Measurements from ENCODE around the gene TSSC4. TPM values are rescaled to one million over a fixed set of nuclear protein-coding genes. Genes with fewer than 3 reads are reported as not detected.

The TSSC4 gene
- total RNA-seq, 2 experiments from 2014 or later, result 46.8 to 48.2 TPM

DNA sequence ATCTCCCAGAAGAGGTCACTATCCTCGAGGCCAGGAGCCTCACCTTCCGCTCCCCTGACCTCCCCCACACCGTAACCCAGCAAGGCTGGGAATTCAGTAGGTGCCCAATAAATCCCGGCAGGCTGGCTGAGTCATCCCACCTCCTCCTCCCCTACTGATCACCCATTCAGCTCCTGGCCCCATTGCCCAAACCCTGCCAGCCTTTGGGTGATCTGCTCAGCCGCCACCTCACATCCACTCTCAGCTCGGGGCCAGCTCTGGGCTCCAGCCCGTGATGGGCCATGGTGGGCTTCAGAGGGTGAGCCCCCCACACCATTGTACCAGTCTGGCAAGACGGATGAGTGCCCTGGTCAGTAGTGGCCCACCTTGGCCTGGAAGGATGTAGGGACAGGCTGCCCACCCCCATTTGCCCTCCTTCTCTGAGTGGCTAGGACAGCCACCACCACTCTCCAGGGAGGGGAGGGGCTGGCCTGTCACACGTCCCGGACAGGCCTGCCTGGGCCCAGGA lies 35.5 kb downstream of the TSSC4 start:
- POLR2A ChIA-PET, result no interaction called here
- Mint-ChIP-seq H3K9me3 (no peaks in the 10 kb centered on the region), H3K36me3 (no peaks in the 10 kb centered on the region), H3K4me1 (peaks cover 4% of the 10 kb centered on the region), H3K4me3 (no peak overlapping the region), H3K27ac (no peak overlapping the region), H3K27me3 (peaks cover 6% of the 10 kb centered on the region)
- DNase-seq (no peak), ATAC-seq (ENCODE audit: low read depth) (no peak)

DNA sequence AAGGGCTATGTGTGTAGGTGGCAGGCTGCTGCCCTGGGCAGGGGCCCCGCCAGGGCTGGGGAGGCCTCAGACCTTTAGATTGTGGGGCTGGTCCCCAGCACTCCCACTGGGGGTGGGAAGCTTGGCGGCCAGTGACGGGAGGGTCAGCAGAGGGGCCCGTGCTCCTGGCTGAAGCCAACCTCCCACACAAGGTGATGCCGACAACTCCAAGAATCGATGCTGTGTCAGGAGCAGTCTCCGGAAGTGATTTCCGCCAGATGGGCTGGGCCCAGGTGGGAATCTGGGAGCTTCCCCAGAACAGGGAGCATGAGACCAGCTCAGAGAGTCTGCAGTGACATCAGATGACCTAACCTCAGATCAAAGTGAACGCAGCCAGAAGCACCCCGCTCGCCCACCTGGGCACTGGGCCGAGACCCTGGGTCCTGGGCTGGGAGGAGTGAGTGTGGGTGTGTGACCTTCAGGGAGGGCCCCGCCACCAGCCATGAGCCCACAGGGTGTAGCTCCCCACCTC lies 36.0 kb downstream of the TSSC4 start:
- H3K27ac Mint-ChIP-seq, result no peak overlapping the region
- peaks cover 4% of the 10 kb centered on the region for H3K4me1 Mint-ChIP-seq
- POLR2A ChIA-PET, result no interaction called here
- DNase-seq, result no peak
- H3K27me3 Mint-ChIP-seq, result peaks cover 6% of the 10 kb centered on the region
- no peaks in the 10 kb centered on the region for H3K36me3 Mint-ChIP-seq
- H3K9me3 Mint-ChIP-seq, result no peaks in the 10 kb centered on the region
- no peak for ATAC-seq (ENCODE audit: low read depth)
- H3K4me3 Mint-ChIP-seq, result no peak overlapping the region

DNA sequence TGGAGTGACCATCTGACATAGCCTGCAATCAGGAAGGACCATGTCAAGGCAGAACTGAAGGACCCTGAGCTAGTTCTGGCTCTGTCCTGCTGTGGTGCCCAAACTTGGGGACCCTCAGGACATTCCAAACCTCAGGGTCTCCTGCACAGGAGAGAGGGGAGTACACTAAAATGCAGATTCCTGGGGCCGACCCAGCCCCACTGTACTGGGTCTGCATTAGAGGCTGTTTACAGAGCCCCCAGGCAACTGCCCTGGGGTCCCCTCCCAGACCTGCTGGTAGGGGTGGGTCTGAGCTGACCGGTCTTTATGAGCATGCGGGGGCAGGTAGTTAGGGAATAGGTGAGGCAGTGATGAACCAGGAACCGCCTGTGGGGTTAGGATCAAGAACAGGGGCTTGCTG lies 37.0 kb downstream of the TSSC4 start:
- H3K27ac Mint-ChIP-seq, result no peak overlapping the region
- H3K9me3 Mint-ChIP-seq, result no peaks in the 10 kb centered on the region
- ATAC-seq (ENCODE audit: low read depth) (no peak), DNase-seq (no peak)
- H3K4me1 Mint-ChIP-seq, result peaks cover 4% of the 10 kb centered on the region
- no peak overlapping the region for H3K4me3 Mint-ChIP-seq
- H3K27me3 Mint-ChIP-seq, result peaks cover 6% of the 10 kb centered on the region
- H3K36me3 Mint-ChIP-seq, result no peaks in the 10 kb centered on the region
- POLR2A ChIA-PET, result no interaction called here

DNA sequence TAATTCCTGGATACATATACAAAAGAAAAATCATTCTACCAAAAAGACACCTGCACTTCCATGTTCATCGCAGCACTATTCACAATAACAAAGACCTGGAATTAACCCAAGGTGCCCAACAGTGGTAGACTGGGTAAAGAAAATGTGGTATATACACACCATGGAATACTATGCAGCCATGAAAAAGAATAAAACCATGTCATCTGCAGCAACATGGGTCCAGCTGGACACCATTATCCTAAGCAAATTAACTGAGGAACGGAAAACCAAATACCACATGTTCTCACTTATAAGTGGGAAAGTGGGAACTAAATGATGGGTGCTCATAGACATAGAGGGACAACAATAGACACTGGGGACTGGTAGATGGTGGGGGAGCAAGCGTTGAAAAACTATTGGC lies 39.3 kb downstream of the TSSC4 start:
- H3K36me3 Mint-ChIP-seq, result no peaks in the 10 kb centered on the region
- peaks cover 6% of the 10 kb centered on the region for H3K4me1 Mint-ChIP-seq
- DNase-seq (no peak), ATAC-seq (ENCODE audit: low read depth) (no peak)
- H3K9me3 Mint-ChIP-seq, result no peaks in the 10 kb centered on the region
- peaks cover 17% of the 10 kb centered on the region for H3K27me3 Mint-ChIP-seq
- H3K4me3 Mint-ChIP-seq, result no peak overlapping the region
- no peak overlapping the region for H3K27ac Mint-ChIP-seq
- POLR2A ChIA-PET, result no interaction called here

DNA sequence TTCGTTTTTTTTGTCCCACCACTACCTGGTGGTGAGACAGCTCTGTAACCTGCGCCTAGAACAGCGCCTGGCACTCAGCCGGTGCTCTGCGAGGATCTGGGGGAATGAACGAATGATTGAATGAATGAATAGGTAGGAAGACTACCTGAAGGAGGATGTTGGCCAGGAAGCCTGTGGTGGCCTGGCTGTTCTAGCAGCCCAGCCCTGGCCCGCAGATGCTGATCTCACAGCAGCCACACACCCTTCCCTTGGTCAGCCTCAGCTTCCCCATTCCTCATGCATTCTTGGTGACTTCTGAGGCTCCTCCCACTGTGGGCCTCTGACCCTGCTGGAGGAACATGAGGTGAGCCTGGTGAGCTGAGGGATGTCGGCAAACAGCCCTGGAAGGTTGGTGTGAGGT lies 40.1 kb downstream of the TSSC4 start:
- Mint-ChIP-seq H3K4me1 (peaks cover 6% of the 10 kb centered on the region), H3K4me3 (no peak overlapping the region), H3K9me3 (no peaks in the 10 kb centered on the region), H3K27me3 (peaks cover 17% of the 10 kb centered on the region), H3K27ac (no peak overlapping the region), H3K36me3 (no peaks in the 10 kb centered on the region)
- no peak for ATAC-seq (ENCODE audit: low read depth)
- no peak for DNase-seq
- POLR2A ChIA-PET, result no interaction called here

DNA sequence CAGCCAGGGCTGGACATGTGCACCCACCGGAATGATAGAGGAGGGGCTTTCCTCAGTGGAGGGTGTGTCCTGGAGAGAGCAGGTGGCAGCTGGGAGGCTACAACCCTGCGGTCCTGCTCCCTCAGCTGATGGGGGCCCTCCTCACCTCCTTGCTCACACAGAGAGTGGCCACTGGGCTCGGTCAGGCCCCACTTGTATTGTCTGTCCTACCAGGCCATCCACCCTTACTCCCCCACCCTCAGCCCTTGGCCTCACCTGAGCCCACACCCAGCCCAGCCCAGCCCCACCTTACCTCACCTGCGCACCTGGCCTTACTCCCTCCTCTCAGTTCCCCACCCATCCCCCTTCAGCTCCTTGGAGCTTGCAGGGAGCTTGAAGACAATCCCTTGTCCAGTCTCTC lies 40.6 kb downstream of the TSSC4 start:
- Mint-ChIP-seq H3K9me3 (no peaks in the 10 kb centered on the region), H3K4me3 (no peak overlapping the region), H3K27ac (no peak overlapping the region), H3K27me3 (peaks cover 17% of the 10 kb centered on the region), H3K36me3 (no peaks in the 10 kb centered on the region), H3K4me1 (peaks cover 6% of the 10 kb centered on the region)
- POLR2A ChIA-PET, result no interaction called here
- no peak for ATAC-seq (ENCODE audit: low read depth)
- DNase-seq, result peak; percentile 22

DNA sequence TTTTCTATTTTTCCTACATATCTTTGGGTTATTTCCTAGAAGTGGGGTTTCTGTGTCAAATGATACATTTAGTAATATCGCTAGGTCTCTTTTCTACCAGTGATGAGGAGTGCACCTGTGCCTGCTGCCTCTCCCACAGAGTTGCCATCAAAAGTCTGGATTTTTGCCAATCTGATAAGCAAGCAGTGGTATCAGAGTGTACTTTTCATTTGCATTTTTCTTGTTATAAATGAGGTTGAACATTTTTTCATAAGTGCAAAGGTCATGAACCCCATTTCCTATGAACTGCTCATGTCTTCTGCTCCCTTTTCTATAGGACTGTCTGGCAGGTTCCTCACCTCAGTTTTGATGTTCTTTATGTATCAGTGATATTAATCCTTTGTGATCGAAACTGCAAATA lies 42.0 kb downstream of the TSSC4 start:
- POLR2A ChIA-PET, result no interaction called here
- ATAC-seq (ENCODE audit: low read depth) (no peak), DNase-seq (no peak)
- Mint-ChIP-seq H3K9me3 (no peaks in the 10 kb centered on the region), H3K27ac (no peak overlapping the region), H3K27me3 (peaks cover 17% of the 10 kb centered on the region), H3K4me1 (peaks cover 16% of the 10 kb centered on the region), H3K36me3 (peaks cover 2% of the 10 kb centered on the region), H3K4me3 (no peak overlapping the region)

DNA sequence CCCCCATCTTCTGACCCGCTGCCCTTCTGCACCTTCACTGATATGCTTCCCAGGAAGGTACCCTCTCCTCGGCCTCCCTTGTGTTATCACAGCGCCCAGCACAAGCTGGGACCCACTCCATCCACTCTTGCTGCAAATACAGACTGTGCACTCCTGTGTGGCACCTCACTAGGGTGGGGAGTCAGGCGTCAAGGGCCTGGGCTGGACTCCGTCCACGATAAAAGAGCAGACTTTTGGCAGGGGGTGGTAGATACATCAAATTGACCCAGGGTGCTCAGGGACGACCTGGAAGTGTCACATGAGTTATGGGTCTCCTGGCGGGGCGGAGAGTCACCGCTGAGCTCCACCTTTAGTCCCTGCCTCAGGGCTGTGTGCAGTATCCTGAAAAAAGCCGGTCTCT lies 42.9 kb downstream of the TSSC4 start:
- peaks cover 20% of the 10 kb centered on the region for H3K4me1 Mint-ChIP-seq

DNA sequence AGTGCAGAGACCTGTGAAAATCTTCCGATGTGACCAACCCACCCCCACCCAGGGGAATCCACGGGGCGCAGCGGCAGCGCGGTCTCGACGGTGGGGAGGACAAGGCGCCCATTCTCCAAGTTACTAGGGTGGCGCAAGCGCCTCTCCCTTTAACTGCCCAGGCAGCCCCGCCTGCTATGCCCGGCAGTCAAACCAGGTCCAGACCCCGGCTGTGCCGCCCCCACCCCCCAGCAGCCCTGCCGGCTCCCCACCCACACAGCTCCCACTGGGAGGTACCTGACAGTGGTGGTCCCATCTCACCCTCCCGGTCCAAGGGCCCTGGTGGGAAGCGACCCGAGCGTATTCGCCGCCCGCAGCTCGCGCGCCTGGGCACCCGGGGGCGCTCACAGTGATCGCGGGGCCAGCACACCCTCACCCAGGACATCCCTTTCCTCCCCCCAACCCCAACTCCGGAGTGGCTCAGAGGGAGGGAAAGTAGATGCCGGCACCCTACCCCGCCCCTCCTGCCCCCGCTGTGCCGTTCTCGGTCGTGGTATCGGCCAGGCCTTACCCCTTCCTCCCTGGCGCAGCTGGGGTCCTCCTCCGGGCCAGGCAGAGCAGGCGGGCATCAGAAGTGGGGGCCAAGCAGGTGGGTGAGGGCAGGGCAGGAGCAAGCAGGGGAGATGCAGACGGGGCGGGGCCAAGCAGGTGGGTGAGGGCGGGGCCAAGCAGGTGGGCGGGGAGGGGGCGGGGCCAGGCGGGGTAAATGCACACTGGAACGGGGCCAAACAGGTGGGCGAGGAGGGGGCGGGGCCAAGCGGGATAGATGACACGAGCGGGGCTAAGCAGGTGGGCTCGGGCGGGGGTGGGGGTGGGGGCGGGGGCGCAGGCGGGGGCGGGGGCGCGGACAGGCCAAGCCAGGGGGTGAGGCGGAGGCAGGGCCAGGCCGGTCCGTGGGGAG lies 43.6 kb downstream of the TSSC4 start, which contains the start of gene TRPM5:
TRPM5 (minus strand) TSS at position 634 of the 940 bp plus-strand sequence. CDS start 21,478 bp downstream, outside the sequence.
- DNase-seq, result peak; percentile 79
- peaks cover 22% of the 10 kb centered on the region for H3K4me1 Mint-ChIP-seq
- peak; percentile 9 for ATAC-seq (ENCODE audit: low read depth)
- H3K36me3 Mint-ChIP-seq, result peaks cover 2% of the 10 kb centered on the region
- peak within 1 kb of the TSS; percentile 68 for H3K27ac Mint-ChIP-seq
- POLR2A ChIA-PET, result interaction anchor here (1.6 kb wide), 2 partner anchors 20 to 24 kb away, joined by 6 to 7 read pairs; no protein-coding TSS in a partner anchor
- H3K9me3 Mint-ChIP-seq, result no peaks in the 10 kb centered on the region
- H3K4me3 Mint-ChIP-seq, result peak within 1 kb of the TSS; percentile 88
- peaks cover 12% of the 10 kb centered on the region for H3K27me3 Mint-ChIP-seq

More for the DNA sequence above, 42.9 kb downstream of the TSSC4 start:
- POLR2A ChIA-PET, result no interaction called here
- ATAC-seq (ENCODE audit: low read depth) (no peak), DNase-seq (peak; percentile 27)
- Mint-ChIP-seq H3K4me3 (peak overlapping the region; percentile 54), H3K27me3 (peaks cover 12% of the 10 kb centered on the region), H3K27ac (no peak overlapping the region), H3K36me3 (peaks cover 2% of the 10 kb centered on the region), H3K9me3 (no peaks in the 10 kb centered on the region)

DNA sequence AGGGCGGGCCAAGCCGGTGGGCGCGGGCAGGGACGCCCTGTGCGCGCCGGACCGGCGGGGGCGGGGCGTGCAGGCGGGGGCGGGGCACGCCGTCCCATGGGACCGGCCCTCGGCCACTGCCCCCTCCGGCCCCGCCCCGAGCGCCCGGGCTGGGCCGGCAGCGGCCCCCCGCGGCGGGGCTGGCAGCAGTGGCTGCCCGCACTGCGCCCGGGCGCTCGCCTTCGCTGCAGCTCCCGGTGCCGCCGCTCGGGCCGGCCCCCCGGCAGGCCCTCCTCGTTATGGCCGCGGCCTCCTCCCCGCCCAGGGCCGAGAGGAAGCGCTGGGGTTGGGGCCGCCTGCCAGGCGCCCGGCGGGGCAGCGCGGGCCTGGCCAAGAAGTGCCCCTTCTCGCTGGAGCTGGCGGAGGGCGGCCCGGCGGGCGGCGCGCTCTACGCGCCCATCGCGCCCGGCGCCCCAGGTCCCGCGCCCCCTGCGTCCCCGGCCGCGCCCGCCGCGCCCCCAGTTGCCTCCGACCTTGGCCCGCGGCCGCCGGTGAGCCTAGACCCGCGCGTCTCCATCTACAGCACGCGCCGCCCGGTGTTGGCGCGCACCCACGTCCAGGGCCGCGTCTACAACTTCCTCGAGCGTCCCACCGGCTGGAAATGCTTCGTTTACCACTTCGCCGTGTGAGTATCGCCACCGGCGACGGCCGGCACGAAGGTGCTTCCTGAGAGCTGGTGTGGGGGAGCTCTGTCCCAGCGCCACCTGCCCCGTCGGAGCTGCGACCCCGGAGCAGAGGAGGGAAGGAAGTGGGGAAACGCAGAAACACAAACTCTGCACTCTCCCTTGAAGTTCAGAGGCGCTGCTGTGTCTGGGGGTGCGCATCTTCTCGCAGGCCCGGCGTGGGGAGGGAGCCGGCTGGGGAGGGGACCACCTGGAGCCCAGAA lies 44.5 kb downstream of the TSSC4 start, which contains the start of gene KCNQ1:
KCNQ1 (plus strand) TSS at position 188 of the 925 bp plus-strand sequence; CDS start at position 279, 91 bp downstream.
- Mint-ChIP-seq H3K36me3 (peaks cover 2% of the 10 kb centered on the region), H3K4me1 (peaks cover 22% of the 10 kb centered on the region), H3K9me3 (no peaks in the 10 kb centered on the region), H3K4me3 (peak within 1 kb of the TSS; percentile 88), H3K27ac (peak within 1 kb of the TSS; percentile 68), H3K27me3 (peaks cover 12% of the 10 kb centered on the region)
- DNase-seq (peak; percentile 83), ATAC-seq (ENCODE audit: low read depth) (peak; percentile 62)
- POLR2A ChIA-PET, result interaction anchor here (0.5 to 1.6 kb wide), 3 partner anchors 20 to 536 kb away, joined by 4 to 7 read pairs (median 6); no protein-coding TSS in a partner anchor

DNA sequence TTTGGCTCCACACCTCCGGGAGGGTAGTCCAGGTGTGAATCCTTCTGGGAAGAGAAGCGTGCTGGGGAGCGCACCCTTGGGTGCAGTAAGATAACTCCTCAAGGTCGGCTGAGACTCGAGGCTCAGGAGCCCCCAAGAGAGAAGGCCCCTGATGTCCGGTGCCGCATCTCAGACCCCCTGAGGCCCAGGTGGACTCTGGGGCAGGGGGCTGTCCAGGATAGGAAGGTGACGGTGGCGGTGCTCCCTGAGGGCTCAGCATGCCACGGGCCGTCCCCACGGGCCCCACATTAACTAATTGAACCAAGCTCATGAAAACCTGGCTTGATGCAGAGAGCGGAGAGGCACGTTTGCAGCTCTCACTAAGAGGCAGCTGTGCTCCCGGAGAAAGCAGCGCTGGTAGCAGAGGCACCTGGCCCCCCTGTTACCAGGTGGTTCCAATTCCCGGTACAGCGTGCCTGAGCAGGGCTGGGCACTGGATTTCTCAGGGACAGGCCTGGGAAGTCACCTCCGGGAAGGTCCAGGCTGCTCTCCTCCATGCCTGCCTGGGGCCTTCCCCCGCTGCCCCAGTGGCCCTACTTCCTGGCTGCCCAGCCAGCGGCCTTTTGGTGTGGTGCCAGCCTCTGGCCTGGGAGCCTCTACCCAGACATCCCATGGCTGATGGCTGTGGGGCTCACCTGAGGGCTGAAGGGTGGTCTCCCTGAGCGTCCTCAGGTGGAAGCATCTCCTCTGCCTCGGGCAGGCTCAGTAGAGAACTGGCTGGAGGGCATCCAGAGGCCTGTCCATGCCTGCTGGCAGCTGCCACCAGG lies 45.4 kb downstream of the TSSC4 start:
- H3K27ac Mint-ChIP-seq, result peak overlapping the region; percentile 68
- peaks cover 12% of the 10 kb centered on the region for H3K27me3 Mint-ChIP-seq
- no peak for ATAC-seq (ENCODE audit: low read depth)
- H3K4me3 Mint-ChIP-seq, result peak overlapping the region; percentile 88
- POLR2A ChIA-PET, result interaction anchor here (0.5 to 1.6 kb wide), 4 partner anchors 14 to 536 kb away, joined by 4 to 7 read pairs (median 5); no protein-coding TSS in a partner anchor
- H3K36me3 Mint-ChIP-seq, result peaks cover 2% of the 10 kb centered on the region
- H3K9me3 Mint-ChIP-seq, result no peaks in the 10 kb centered on the region
- H3K4me1 Mint-ChIP-seq, result peaks cover 18% of the 10 kb centered on the region
- peak; percentile 47 for DNase-seq

DNA sequence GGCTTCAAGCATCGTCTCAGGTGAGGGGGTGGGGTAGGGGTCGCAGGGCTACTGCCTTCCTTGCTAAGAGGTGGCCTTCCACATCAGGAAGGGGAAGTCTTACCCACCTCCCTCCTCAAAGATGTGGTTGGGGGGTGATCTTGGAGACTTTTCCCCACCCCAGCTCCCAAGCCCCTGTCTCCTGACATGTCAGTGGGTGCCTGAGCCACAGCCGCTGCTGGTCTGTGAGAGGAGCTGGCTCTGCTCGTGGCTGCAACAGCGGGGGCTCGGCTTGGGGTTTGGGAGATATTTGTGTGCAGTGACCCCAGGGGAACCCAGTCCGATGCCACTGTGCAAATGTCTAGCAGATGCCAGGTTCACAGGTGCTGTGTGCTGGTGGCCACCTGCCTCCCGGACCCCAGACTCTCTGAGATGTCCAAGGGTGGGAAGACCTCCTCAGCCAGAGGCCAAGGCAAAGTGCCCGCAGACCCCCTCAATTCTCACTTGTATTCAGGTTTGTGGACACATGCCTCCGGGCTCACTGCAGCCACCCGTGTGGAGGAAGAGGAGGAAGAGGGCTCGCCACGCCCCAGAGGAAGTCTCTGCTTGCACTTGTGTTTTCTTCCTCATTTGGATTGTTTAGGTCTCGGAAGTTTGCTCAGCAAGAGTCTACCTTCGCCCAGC lies 46.2 kb downstream of the TSSC4 start:
- ATAC-seq (ENCODE audit: low read depth), result no peak
- Mint-ChIP-seq H3K4me1 (peaks cover 18% of the 10 kb centered on the region), H3K27ac (peak overlapping the region; percentile 77), H3K9me3 (no peaks in the 10 kb centered on the region), H3K36me3 (peaks cover 2% of the 10 kb centered on the region), H3K27me3 (peaks cover 12% of the 10 kb centered on the region), H3K4me3 (peak overlapping the region; percentile 88)
- POLR2A ChIA-PET, result interaction anchor here (1.4 to 1.5 kb wide), 2 partner anchors 13 to 20 kb away, joined by 4 to 5 read pairs; no protein-coding TSS in a partner anchor
- DNase-seq, result peak; percentile 51

Data from activated naive CD8-positive, alpha-beta T cell treated with anti-CD3 and anti-CD28 coated beads, Interleukin-2, amount 10 ng/mL, durations not matched to agents 7 days and 5 days (primary cell).